Measurements from ENCODE around the gene SLC17A5. TPM values are rescaled to one million over a fixed set of nuclear protein-coding genes. Genes with fewer than 3 reads are reported as not detected.

The SLC17A5 gene, protein sequence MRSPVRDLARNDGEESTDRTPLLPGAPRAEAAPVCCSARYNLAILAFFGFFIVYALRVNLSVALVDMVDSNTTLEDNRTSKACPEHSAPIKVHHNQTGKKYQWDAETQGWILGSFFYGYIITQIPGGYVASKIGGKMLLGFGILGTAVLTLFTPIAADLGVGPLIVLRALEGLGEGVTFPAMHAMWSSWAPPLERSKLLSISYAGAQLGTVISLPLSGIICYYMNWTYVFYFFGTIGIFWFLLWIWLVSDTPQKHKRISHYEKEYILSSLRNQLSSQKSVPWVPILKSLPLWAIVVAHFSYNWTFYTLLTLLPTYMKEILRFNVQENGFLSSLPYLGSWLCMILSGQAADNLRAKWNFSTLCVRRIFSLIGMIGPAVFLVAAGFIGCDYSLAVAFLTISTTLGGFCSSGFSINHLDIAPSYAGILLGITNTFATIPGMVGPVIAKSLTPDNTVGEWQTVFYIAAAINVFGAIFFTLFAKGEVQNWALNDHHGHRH
- 2.9 and 3.4 TPM in 2 replicates for total RNA-seq (2014; rRNA removed; shearing (Covaris generic))

DNA sequence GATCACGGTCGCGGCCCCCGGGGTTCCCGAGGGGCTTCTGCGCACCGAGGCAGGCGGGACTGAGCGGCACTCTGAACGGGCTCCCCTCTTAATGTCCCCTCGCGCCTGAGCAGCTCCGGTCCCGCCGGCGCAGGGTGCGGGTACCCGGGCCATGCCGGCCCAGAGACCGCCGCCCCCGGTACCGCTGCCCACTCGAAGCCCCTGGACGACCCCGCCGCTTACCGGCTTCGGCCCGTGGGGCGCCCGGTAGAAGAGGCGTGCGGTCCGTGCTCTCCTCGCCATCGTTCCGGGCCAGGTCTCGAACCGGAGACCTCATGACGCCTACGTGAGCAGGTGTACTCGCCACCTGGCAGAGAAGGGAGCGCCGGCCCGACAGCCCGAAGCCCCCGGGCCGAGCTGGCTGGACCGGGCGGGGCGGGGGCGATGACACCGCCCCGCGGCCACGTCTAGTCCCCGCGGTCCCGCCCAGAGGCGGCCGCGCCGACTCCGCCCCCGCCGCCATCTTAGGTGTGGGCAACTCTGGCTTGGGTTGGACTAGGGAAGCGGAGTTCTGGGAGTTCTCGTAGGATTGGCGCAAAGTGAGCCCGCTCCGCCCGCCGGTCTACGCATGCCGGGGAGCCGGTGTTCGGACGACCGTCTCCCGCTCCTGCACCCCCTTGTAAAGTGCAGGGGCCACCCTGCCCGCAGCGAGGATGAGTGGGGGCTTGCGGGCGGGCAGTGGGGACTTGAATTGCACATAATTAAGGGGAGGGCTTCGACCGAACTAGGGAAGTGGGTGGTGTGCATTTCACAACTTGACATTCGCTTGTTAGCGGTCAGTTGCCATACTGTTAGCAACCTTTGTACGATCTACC, at the start of gene SLC17A5:
SLC17A5 (minus strand) TSS at position 422 of the 854 bp plus-strand sequence; CDS start at position 316, 106 bp downstream.

DNA sequence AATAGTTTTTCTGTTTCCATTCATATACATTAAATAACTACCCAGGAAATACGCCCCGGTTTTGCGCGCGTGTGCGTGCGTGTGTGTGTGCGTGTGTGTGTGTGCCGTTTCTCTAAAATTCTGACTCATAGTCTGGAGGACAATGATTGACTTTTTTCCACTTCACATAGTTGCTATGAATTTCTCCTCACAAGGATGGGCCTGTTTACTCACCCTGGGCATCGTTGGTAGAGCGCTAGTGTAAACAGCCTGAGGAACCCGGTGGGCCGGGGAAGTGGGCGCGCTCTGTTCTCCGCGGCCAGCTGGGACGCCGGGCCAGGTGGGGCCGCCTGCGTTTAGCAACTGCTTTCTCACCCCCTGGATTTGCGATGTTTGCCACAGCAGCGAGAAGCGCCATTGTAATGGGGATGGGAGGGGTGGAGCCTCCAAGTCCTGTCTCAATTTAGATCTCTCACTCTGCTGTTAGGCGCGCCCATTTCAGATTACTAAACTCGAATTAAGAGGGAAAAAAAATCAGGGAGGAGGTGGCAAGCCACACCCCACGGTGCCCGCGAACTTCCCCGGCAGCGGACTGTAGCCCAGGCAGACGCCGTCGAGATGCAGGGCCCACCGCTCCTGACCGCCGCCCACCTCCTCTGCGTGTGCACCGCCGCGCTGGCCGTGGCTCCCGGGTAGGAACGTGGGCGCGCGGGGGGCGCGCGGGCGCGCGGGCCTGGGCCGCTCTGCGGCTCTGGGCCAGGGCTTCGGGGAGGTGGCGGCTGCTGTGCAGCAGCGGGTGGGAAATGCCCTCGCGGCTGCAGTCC, 42.0 kb upstream of the SLC17A5 start, which contains the start of gene CD109:
CD109 (plus strand) TSS at position 585 of the 803 bp plus-strand sequence; CDS start at position 598, 13 bp downstream.

Small RNA genes lying within 50 kb of the gene (small RNA-seq; reads per million reads assigned to genes)
- gene RPS27P15 = not detected

Other genes starting within 250 kb of the SLC17A5 start
- gene CGAS, start 201.7 kb downstream of the SLC17A5 start, total RNA-seq (2014; rRNA removed; shearing (Covaris generic)) = 0.03 TPM in 1 of 2 replicates, not detected in the other
- gene MTO1, start 192.3 kb downstream of the SLC17A5 start, total RNA-seq (2014; rRNA removed; shearing (Covaris generic)) = 19.1 and 26.3 TPM in 2 replicates
- 8,479 and 9,610 TPM in 2 replicates for gene EEF1A1, start 133.0 kb downstream of the SLC17A5 start, total RNA-seq (2014; rRNA removed; shearing (Covaris generic))
- 36.4 TPM in 2 replicates for gene CD109, start 42.2 kb upstream of the SLC17A5 start, total RNA-seq (2014; rRNA removed; shearing (Covaris generic))

Measured in A375 (cell line).